ENCODE results near the gene SLC41A2. TPM values are rescaled to one million over a fixed set of nuclear protein-coding genes. Genes with fewer than 3 reads are reported as not detected.
A peak's percentile ranks its signal among the peaks of the same experiment; 100 is the strongest.

SLC41A2 gene
- total RNA-seq (13.4 TPM), polyA plus RNA-seq (ENCODE audit: insufficient read depth in 1 of 8, insufficient read length in 8 of 8, low replicate concordance in 1 of 8) (1 to 10 TPM; 1.3 to 3.7 (median 2.6) TPM)
- long read RNA-seq, donor 1, result 0 reads
- long read RNA-seq, donor 2, result 0 reads
- long read RNA-seq, donor 3, result 0 reads
- long read RNA-seq, donor 4, result 0 reads
- long read RNA-seq, donor 5, result 0 reads
- long read RNA-seq, donor 6, result 0 reads
- long read RNA-seq, donor 7, result 0 reads
- long read RNA-seq, donor 8, result 0 reads
- long read RNA-seq, donor 9, result 0 reads
- long read RNA-seq, donor 10, result 0 reads
- long read RNA-seq, donor 11, result 0 reads

- H3K27me3 ChIP-seq (ENCODE audit: control insufficient read depth, insufficient read depth, low read length), result peaks cover 26% of the 10 kb centered on the region
- H3K27ac ChIP-seq (ENCODE audit: low read length), result peak within 1 kb of the TSS; percentile 70
- peak within 1 kb of the TSS; percentile 76 for H3K4me3 ChIP-seq (ENCODE audit: low read length)
- peak; percentile 93 for DNase-seq
- peaks cover 6% of the 10 kb centered on the region for H3K4me1 ChIP-seq (ENCODE audit: control insufficient read depth, insufficient read depth, low read length)
- H3K9me3 ChIP-seq (replicated peaks; ENCODE audit: control insufficient read depth, low read depth, low read length), result no peaks in the 10 kb centered on the region
- under 1% methylated on average over 72 of the region's 83 CpGs for WGBS (ENCODE audit: insufficient coverage)
- no peaks in the 10 kb centered on the region for H3K36me3 ChIP-seq (ENCODE audit: control insufficient read depth, insufficient read depth, low read length)
Measured at GRCh38 chr12:104958001-104958804, at the start of gene SLC41A2. Gene SLC41A2 (minus strand): TSS chr12:104958290. CDS start chr12:104928527, 29,763 bp downstream.

GRCh38 chr12:105001476-105001875 is 43.4 kb upstream of the SLC41A2 start:
- DNase-seq, result no peak
- H3K4me1 ChIP-seq (ENCODE audit: control insufficient read depth, insufficient read depth, low read length), result no peaks in the 10 kb centered on the region
- no peak overlapping the region for H3K27ac ChIP-seq (ENCODE audit: low read length)
- no peak overlapping the region for H3K4me3 ChIP-seq (ENCODE audit: low read length)
- no peaks in the 10 kb centered on the region for H3K9me3 ChIP-seq (replicated peaks; ENCODE audit: control insufficient read depth, low read depth, low read length)
- H3K36me3 ChIP-seq (ENCODE audit: control insufficient read depth, insufficient read depth, low read length), result peaks cover 21% of the 10 kb centered on the region
- H3K27me3 ChIP-seq (ENCODE audit: control insufficient read depth, insufficient read depth, low read length), result no peaks in the 10 kb centered on the region

GRCh38 chr12:104999347-104999685 is 41.2 kb upstream of the SLC41A2 start:
- H3K9me3 ChIP-seq (replicated peaks; ENCODE audit: control insufficient read depth, low read depth, low read length), result no peaks in the 10 kb centered on the region
- H3K4me3 ChIP-seq (ENCODE audit: low read length), result no peak overlapping the region
- no peak overlapping the region for H3K27ac ChIP-seq (ENCODE audit: low read length)
- 93% methylated on average over 4 of the region's 7 CpGs for WGBS (ENCODE audit: insufficient coverage)
- no peaks in the 10 kb centered on the region for H3K4me1 ChIP-seq (ENCODE audit: control insufficient read depth, insufficient read depth, low read length)
- no peaks in the 10 kb centered on the region for H3K27me3 ChIP-seq (ENCODE audit: control insufficient read depth, insufficient read depth, low read length)
- H3K36me3 ChIP-seq (ENCODE audit: control insufficient read depth, insufficient read depth, low read length), result peaks cover 28% of the 10 kb centered on the region
- no peak for DNase-seq

- H3K27me3 ChIP-seq (ENCODE audit: control insufficient read depth, insufficient read depth, low read length), result no peaks in the 10 kb centered on the region
- 83% methylated on average over 14 of the region's 15 CpGs for WGBS (ENCODE audit: insufficient coverage)
- no peak overlapping the region for H3K4me3 ChIP-seq (ENCODE audit: low read length)
- DNase-seq, result no peak
- H3K9me3 ChIP-seq (replicated peaks; ENCODE audit: control insufficient read depth, low read depth, low read length), result no peaks in the 10 kb centered on the region
- no peaks in the 10 kb centered on the region for H3K4me1 ChIP-seq (ENCODE audit: control insufficient read depth, insufficient read depth, low read length)
- peaks cover 28% of the 10 kb centered on the region for H3K36me3 ChIP-seq (ENCODE audit: control insufficient read depth, insufficient read depth, low read length)
- H3K27ac ChIP-seq (ENCODE audit: low read length), result no peak overlapping the region
Measured at GRCh38 chr12:104998423-104999346, 40.6 kb upstream of the SLC41A2 start.

GRCh38 chr12:104997541-104997940 is 39.5 kb upstream of the SLC41A2 start:
- WGBS (ENCODE audit: insufficient coverage), result no CpG with 5 or more reads among the region's 3 CpGs
- H3K4me3 ChIP-seq (ENCODE audit: low read length), result no peak overlapping the region
- DNase-seq, result no peak
- no peaks in the 10 kb centered on the region for H3K4me1 ChIP-seq (ENCODE audit: control insufficient read depth, insufficient read depth, low read length)
- H3K27ac ChIP-seq (ENCODE audit: low read length), result no peak overlapping the region
- H3K36me3 ChIP-seq (ENCODE audit: control insufficient read depth, insufficient read depth, low read length), result peaks cover 29% of the 10 kb centered on the region
- H3K27me3 ChIP-seq (ENCODE audit: control insufficient read depth, insufficient read depth, low read length), result no peaks in the 10 kb centered on the region
- H3K9me3 ChIP-seq (replicated peaks; ENCODE audit: control insufficient read depth, low read depth, low read length), result no peaks in the 10 kb centered on the region

- H3K27ac ChIP-seq (ENCODE audit: low read length), result no peak overlapping the region
- WGBS (ENCODE audit: insufficient coverage), result no CpG with 5 or more reads among the region's 3 CpGs
- no peaks in the 10 kb centered on the region for H3K4me1 ChIP-seq (ENCODE audit: control insufficient read depth, insufficient read depth, low read length)
- DNase-seq, result no peak
- no peaks in the 10 kb centered on the region for H3K27me3 ChIP-seq (ENCODE audit: control insufficient read depth, insufficient read depth, low read length)
- H3K4me3 ChIP-seq (ENCODE audit: low read length), result no peak overlapping the region
- peaks cover 35% of the 10 kb centered on the region for H3K36me3 ChIP-seq (ENCODE audit: control insufficient read depth, insufficient read depth, low read length)
- no peaks in the 10 kb centered on the region for H3K9me3 ChIP-seq (replicated peaks; ENCODE audit: control insufficient read depth, low read depth, low read length)
Measured at GRCh38 chr12:104994336-104994735, 36.2 kb upstream of the SLC41A2 start.

GRCh38 chr12:104991565-104992128 is 33.6 kb upstream of the SLC41A2 start:
- no peaks in the 10 kb centered on the region for H3K9me3 ChIP-seq (replicated peaks; ENCODE audit: control insufficient read depth, low read depth, low read length)
- no CpG with 5 or more reads among the region's 3 CpGs for WGBS (ENCODE audit: insufficient coverage)
- H3K4me1 ChIP-seq (ENCODE audit: control insufficient read depth, insufficient read depth, low read length), result peaks cover 3% of the 10 kb centered on the region
- DNase-seq, result no peak
- peaks cover 27% of the 10 kb centered on the region for H3K36me3 ChIP-seq (ENCODE audit: control insufficient read depth, insufficient read depth, low read length)
- no peak overlapping the region for H3K27ac ChIP-seq (ENCODE audit: low read length)
- H3K27me3 ChIP-seq (ENCODE audit: control insufficient read depth, insufficient read depth, low read length), result no peaks in the 10 kb centered on the region
- no peak overlapping the region for H3K4me3 ChIP-seq (ENCODE audit: low read length)

GRCh38 chr12:104990950-104991349 is 32.9 kb upstream of the SLC41A2 start:
- Histone ChIP-seq H3K36me3 (ENCODE audit: control insufficient read depth, insufficient read depth, low read length) (peaks cover 27% of the 10 kb centered on the region), H3K27ac (ENCODE audit: low read length) (no peak overlapping the region)

GRCh38 chr12:104986022-104986941 is 28.2 kb upstream of the SLC41A2 start, which contains the start of gene NOPCHAP1:
Gene NOPCHAP1 (plus strand): TSS chr12:104986316. CDS start chr12:104986353, 37 bp downstream.
- H3K9me3 ChIP-seq (replicated peaks; ENCODE audit: control insufficient read depth, low read depth, low read length), result no peaks in the 10 kb centered on the region
- peak; percentile 95 for DNase-seq
- peak within 1 kb of the TSS; percentile 67 for H3K27ac ChIP-seq (ENCODE audit: low read length)
- H3K4me3 ChIP-seq (ENCODE audit: low read length), result peak within 1 kb of the TSS; percentile 74
- H3K36me3 ChIP-seq (ENCODE audit: control insufficient read depth, insufficient read depth, low read length), result peaks cover 10% of the 10 kb centered on the region
- WGBS (ENCODE audit: insufficient coverage), result under 1% methylated on average over 48 of the region's 59 CpGs
- H3K4me1 ChIP-seq (ENCODE audit: control insufficient read depth, insufficient read depth, low read length), result peaks cover 3% of the 10 kb centered on the region
- no peaks in the 10 kb centered on the region for H3K27me3 ChIP-seq (ENCODE audit: control insufficient read depth, insufficient read depth, low read length)

More at GRCh38 chr12:104990950-104991349, 32.9 kb upstream of the SLC41A2 start:
- no peak for DNase-seq
- Histone ChIP-seq H3K27me3 (ENCODE audit: control insufficient read depth, insufficient read depth, low read length) (no peaks in the 10 kb centered on the region), H3K4me3 (ENCODE audit: low read length) (no peak overlapping the region), H3K9me3 (replicated peaks; ENCODE audit: control insufficient read depth, low read depth, low read length) (no peaks in the 10 kb centered on the region), H3K4me1 (ENCODE audit: control insufficient read depth, insufficient read depth, low read length) (peaks cover 3% of the 10 kb centered on the region)
- 100% methylated on average over 2 of the region's 4 CpGs for WGBS (ENCODE audit: insufficient coverage)

All from muscle of leg (tissue), 16 donors.